ENCODE measurements around the gene MYO1E. TPM values are rescaled to one million over a fixed set of nuclear protein-coding genes. Genes with fewer than 3 reads are reported as not detected.
"Not testable (repeated sequence)": the region's sequence is repeated elsewhere in the genome, so short reads cannot be mapped to it uniquely, and the experiment has no call there.

MYO1E gene
- total and polyA plus RNA-seq, 2 of the 8 experiments (the other 6 are each of a cell fraction or from before 2014, with no cell fraction given), result 19.6 to 142 TPM

DNA sequence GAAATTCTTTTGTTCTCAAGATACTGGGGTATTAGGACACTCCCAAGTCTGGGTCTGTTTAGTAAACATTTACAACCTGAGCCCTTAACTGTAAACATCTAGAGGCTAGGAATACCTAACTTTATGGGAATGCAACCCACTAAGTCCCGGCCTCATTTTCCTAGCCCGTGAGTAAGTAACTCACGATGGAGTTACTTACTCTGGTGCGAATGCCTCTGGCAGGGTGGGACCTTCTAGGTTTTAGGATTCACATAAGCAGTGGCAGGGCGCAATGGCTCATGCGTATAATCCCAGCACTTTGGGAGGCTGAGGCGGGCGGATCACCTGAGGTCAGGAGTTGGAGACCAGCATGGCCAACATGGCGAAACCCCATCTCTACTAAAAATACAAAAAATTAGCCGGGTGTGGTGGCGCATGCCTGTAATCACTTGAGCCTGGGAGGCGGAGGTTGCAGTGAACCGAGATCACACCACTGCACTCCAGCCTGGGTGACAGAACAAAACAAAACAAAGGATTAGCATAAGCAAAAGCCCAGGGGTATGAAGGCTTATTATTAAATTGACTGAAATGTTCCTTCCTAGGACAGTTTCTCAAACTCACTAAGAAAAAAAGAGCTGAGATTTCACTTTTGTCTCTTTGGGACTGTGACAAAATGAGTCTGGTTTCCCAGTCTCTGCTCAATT is 14.7 kb upstream of the MYO1E start:
- H3K79me2 ChIP-seq (ENCODE audit: control insufficient read depth in 1 of 2, insufficient read depth in 2 of 2, low read length in 2 of 2); H4K8ac ChIP-seq (ENCODE audit: extremely low read depth, insufficient read depth, low read length); H2BK15ac ChIP-seq (ENCODE audit: low read length); H3K9me3 ChIP-seq (ENCODE audit: insufficient read depth in 2 of 2, low read depth in 1 of 2, low read length in 1 of 2); H3K4ac ChIP-seq (replicated peaks; ENCODE audit: insufficient read length, low read depth, low read length); H2BK5ac ChIP-seq (ENCODE audit: low read depth, low read length); H4K20me1 ChIP-seq (replicated peaks in 1 of 2; ENCODE audit: control insufficient read depth in 1 of 2, insufficient read depth in 2 of 2, low read length in 2 of 2); H3K23me2 ChIP-seq (ENCODE audit: low read depth, low read length); H2BK12ac ChIP-seq (ENCODE audit: low read depth, low read length); H3K79me1 ChIP-seq (ENCODE audit: low read depth, low read length); H4K91ac ChIP-seq (replicated peaks; ENCODE audit: insufficient read length, low read length); H3K4me2 ChIP-seq (ENCODE audit: insufficient read depth in 1 of 2, low read depth in 2 of 2, low read length in 2 of 2); H2AK5ac ChIP-seq (ENCODE audit: low read depth, low read length); H3K4me3 ChIP-seq (ENCODE audit: extremely low read depth in 1 of 4, insufficient read depth in 2 of 4, low read depth in 3 of 4, low read length in 4 of 4); H3K27ac ChIP-seq (ENCODE audit: low read depth, low read length); H3K23ac ChIP-seq (ENCODE audit: insufficient read length); H4K5ac ChIP-seq (ENCODE audit: insufficient read length, low read depth, low read length); H3K56ac ChIP-seq (replicated peaks; ENCODE audit: insufficient read length, low read depth, low read length); H2BK120ac ChIP-seq (replicated peaks; ENCODE audit: low read depth, low read length); DNase-seq (ENCODE audit: low read depth in 1 of 2, low spot score in 2 of 2); H3K36me3 ChIP-seq (ENCODE audit: control insufficient read depth in 2 of 4, insufficient read depth in 4 of 4, low read length in 3 of 4); H2BK20ac ChIP-seq (ENCODE audit: low read length); H3K4me1 ChIP-seq (replicated peaks in 1 of 4; ENCODE audit: control insufficient read depth in 3 of 4, insufficient read depth in 4 of 4, low read length in 3 of 4); H3K9ac ChIP-seq (replicated peaks in 1 of 4; ENCODE audit: extremely low read depth in 1 of 4, low read depth in 3 of 4, low read length in 3 of 4); H3K14ac ChIP-seq (ENCODE audit: insufficient read length); H3K27me3 ChIP-seq (replicated peaks in 1 of 4; ENCODE audit: control insufficient read depth in 3 of 4, extremely low read depth in 1 of 4, insufficient read depth in 3 of 4, low read length in 3 of 4); H2AFZ ChIP-seq (ENCODE audit: low read length); H3K18ac ChIP-seq (ENCODE audit: extremely low read depth, low read length); FAIRE-seq: not testable (repeated sequence)
- ChIA-PET CTCF (ENCODE audit: partially characterized antibody) (interaction anchor here (0.8 to 1.6 kb wide), 2 partner anchors 27 to 43 kb away, joined by 3 read pairs; no protein-coding TSS in a partner anchor), POLR2A (ENCODE audit: partially characterized antibody) (interaction anchor here (1.1 kb wide), 1 partner anchor 15 kb away, joined by 6 read pairs; the partner anchor contains the start of gene MYO1E)
- 91% methylated on average over 12 of the region's 13 CpGs; no CpG with 5 or more reads in 1 of the 2 experiments for WGBS, 2 experiments (ENCODE audit: extremely low coverage in 1 of 2, insufficient coverage in 1 of 2, insufficient read length in 1 of 2, insufficient replicate concordance in 2 of 2, low coverage in 1 of 2, low lambda C conversion rate in 2 of 2, missing lambda C conversion rate in 1 of 2)
